Activated CD4-positive, CD25-positive, alpha-beta regulatory T cell (primary cell): ENCODE measurements around the gene PTPN22.
A peak's percentile ranks its signal among the peaks of the same experiment; 100 is the strongest.

ENCODE experiments used
- DNase-seq, 4 experiments: peaks; one replicate each; lab custom pipeline; 2025; lab: John Stamatoyannopoulos, UW

Gene PTPN22

GRCh38 chr1:113871597-113872113, at the start of gene PTPN22:
Gene PTPN22 (minus strand): TSS chr1:113871712.
- DNase-seq, result peak; percentile 19 to 61 (median 57)

- DNase-seq, result no peak
Observed at GRCh38 chr1:113918243-113918642, 46.7 kb upstream of the PTPN22 start.

- DNase-seq, result no peak
Observed at GRCh38 chr1:113917400-113918082, 46.0 kb upstream of the PTPN22 start.

GRCh38 chr1:113916974-113917373, 45.5 kb upstream of the PTPN22 start:
- no peak for DNase-seq

- DNase-seq, result no peak
Observed at GRCh38 chr1:113913887-113914664, 42.6 kb upstream of the PTPN22 start.

- DNase-seq, result no peak
Observed at GRCh38 chr1:113913312-113913668, 41.8 kb upstream of the PTPN22 start.

- no peak for DNase-seq
Observed at GRCh38 chr1:113912594-113913311, 41.2 kb upstream of the PTPN22 start.

- DNase-seq, result no peak
Observed at GRCh38 chr1:113905435-113905861, 33.9 kb upstream of the PTPN22 start.

GRCh38 chr1:113904674-113905434, 33.3 kb upstream of the PTPN22 start, which contains the start of the genes AP4B1 and DCLRE1B:
Gene AP4B1 (minus strand): TSS chr1:113904799. CDS start chr1:113904717, 82 bp downstream.
Gene DCLRE1B (plus strand): TSS chr1:113905326. CDS start chr1:113905587, 261 bp downstream.
- peak; percentile 84 to 94 (median 92) for DNase-seq

GRCh38 chr1:113904293-113904673, 32.8 kb upstream of the PTPN22 start:
- DNase-seq, result peak in 3 of 4 experiments; percentile 24 to 52 (median 26)

- no peak for DNase-seq
Observed at GRCh38 chr1:113903501-113904292, 32.2 kb upstream of the PTPN22 start.

GRCh38 chr1:113901191-113901590, 29.7 kb upstream of the PTPN22 start:
- DNase-seq, result no peak

- DNase-seq, result no peak
Observed at GRCh38 chr1:113899111-113899510, 27.6 kb upstream of the PTPN22 start.

- DNase-seq, result no peak
Observed at GRCh38 chr1:113898241-113898814, 26.8 kb upstream of the PTPN22 start.

GRCh38 chr1:113895961-113896360, 24.4 kb upstream of the PTPN22 start:
- DNase-seq, result no peak

GRCh38 chr1:113895098-113895497, 23.6 kb upstream of the PTPN22 start:
- no peak for DNase-seq

- DNase-seq, result no peak
Observed at GRCh38 chr1:113893267-113893666, 21.8 kb upstream of the PTPN22 start.

- no peak for DNase-seq
Observed at GRCh38 chr1:113891631-113892220, 20.2 kb upstream of the PTPN22 start.

- DNase-seq, result no peak
Observed at GRCh38 chr1:113890816-113891215, 19.3 kb upstream of the PTPN22 start.
